BLaER1 treated with 17β-estradiol and CSF1 and Interleukin-3, amounts not matched to agents 10 nM and 100 nM (cell line): Measurements from ENCODE around the gene PDGFRB.

Experiments
- H3K27ac ChIP-seq, 11 experiments: shearing (Covaris generic); formaldehyde crosslinking; 2 replicates each; pipeline ENCODE4 v1.8.1; 2022
- H3K27me3 ChIP-seq, 11 experiments: shearing (Covaris generic); formaldehyde crosslinking; 2 replicates each; pipeline ENCODE4 v1.8.1; 2022
- H3K36me3 ChIP-seq, 11 experiments: shearing (Covaris generic); formaldehyde crosslinking; 2 replicates each; pipeline ENCODE4 v1.8.1; 2022
- H3K4me1 ChIP-seq, 10 experiments: shearing (Covaris generic); formaldehyde crosslinking; 2 replicates each; pipeline ENCODE4 v1.8.1; 2022
- H3K4me2 ChIP-seq, 11 experiments: shearing (Covaris generic); formaldehyde crosslinking; 2 replicates each; pipeline ENCODE4 v1.8.1; 2022
- H3K4me3 ChIP-seq, 10 experiments: shearing (Covaris generic); formaldehyde crosslinking; 2 replicates each; pipeline ENCODE4 v1.8.1; 2022
- H3K9ac ChIP-seq, 11 experiments: shearing (Covaris generic); formaldehyde crosslinking; 2 replicates each; pipeline ENCODE4 v1.8.1; 2022
- H3K9me3 ChIP-seq, 11 experiments: shearing (Covaris generic); formaldehyde crosslinking; replicated peaks in 1 of 11; 2 replicates each; pipeline ENCODE4 v1.8.1; 2022
- H4K20me1 ChIP-seq, 11 experiments: shearing (Covaris generic); formaldehyde crosslinking; 2 replicates each; pipeline ENCODE4 v1.8.1; 2022
- Cebpa-rat ChIP-seq, 11 experiments: shearing (Covaris generic); IDR thresholded peaks; 2 replicates each; pipeline ENCODE4 v1.8.1; 2022

Gene PDGFRB

GRCh38 chr5:150130493-150130922 lies 25.1 kb downstream of the PDGFRB start:
- peak overlapping the region in 2 of 11 experiments; percentile 22 to 34; a peak in 3 of 22 replicates for H3K9ac ChIP-seq
- no peaks in the 10 kb centered on the region for H3K9me3 ChIP-seq
- peak overlapping the region in 5 of 11 experiments; percentile 5 to 57 (median 13); a peak in 6 of 22 replicates for H3K4me2 ChIP-seq
- no peak overlapping the region for H3K4me3 ChIP-seq
- H3K4me1 ChIP-seq: peaks cover 50 to 77% (median 64%) of the 10 kb centered on the region in 10 experiments
- TF ChIP-seq Cebpa-rat (IDR thresholded peaks at IDR 0.05): no peak
- H3K36me3 ChIP-seq: peaks cover 0 to 99% (median 92%) of the 10 kb centered on the region in 11 experiments; a peak in 18 of 22 replicates
- no peaks in the 10 kb centered on the region for H3K27me3 ChIP-seq
- H4K20me1 ChIP-seq: no peaks in the 10 kb centered on the region
- H3K27ac ChIP-seq: peak overlapping the region in 1 of 11 experiments; percentile 3; a peak in 1 of 22 replicates

- TF ChIP-seq Cebpa-rat (IDR thresholded peaks at IDR 0.05): peak in 3 of 11 experiments; percentile 14 to 51 (median 30); a peak in 2 of 22 replicates
- peaks cover 0 to 99% (median 92%) of the 10 kb centered on the region in 11 experiments; a peak in 18 of 22 replicates for H3K36me3 ChIP-seq
- peaks cover 44 to 72% (median 60%) of the 10 kb centered on the region in 10 experiments for H3K4me1 ChIP-seq
Measured at GRCh38 chr5:150129813-150130492, 25.7 kb downstream of the PDGFRB start.

GRCh38 chr5:150129454-150129812 lies 26.2 kb downstream of the PDGFRB start:
- peaks cover 39 to 69% (median 56%) of the 10 kb centered on the region in 10 experiments for H3K4me1 ChIP-seq
- peak overlapping the region in 1 of 11 experiments; percentile 41; a peak in 2 of 22 replicates for H3K4me2 ChIP-seq
- H3K9ac ChIP-seq: no peak overlapping the region
- no peak overlapping the region for H3K4me3 ChIP-seq
- no peak overlapping the region for H3K27ac ChIP-seq
- no peaks in the 10 kb centered on the region for H3K27me3 ChIP-seq
- no peaks in the 10 kb centered on the region for H4K20me1 ChIP-seq
- H3K36me3 ChIP-seq: peaks cover 0 to 97% (median 90%) of the 10 kb centered on the region in 11 experiments; a peak in 18 of 22 replicates
- H3K9me3 ChIP-seq: no peaks in the 10 kb centered on the region
- TF ChIP-seq Cebpa-rat (IDR thresholded peaks at IDR 0.05): no peak

More at GRCh38 chr5:150129813-150130492, 25.7 kb downstream of the PDGFRB start:
- peak overlapping the region in 5 of 11 experiments; percentile 5 to 57 (median 13); a peak in 7 of 22 replicates for H3K4me2 ChIP-seq
- peak overlapping the region in 1 of 11 experiments; percentile 29; a peak in 2 of 22 replicates for H3K27ac ChIP-seq
- no peaks in the 10 kb centered on the region for H4K20me1 ChIP-seq
- H3K9ac ChIP-seq: 0 out of 22 replicates have a peak overlapping the region, but pooled peaks of 1 of the 11 experiments have one; percentile 34
- no peaks in the 10 kb centered on the region for H3K9me3 ChIP-seq
- H3K4me3 ChIP-seq: no peak overlapping the region
- H3K27me3 ChIP-seq: no peaks in the 10 kb centered on the region

GRCh38 chr5:150126921-150127265 lies 28.8 kb downstream of the PDGFRB start:
- peak overlapping the region in 6 of 11 experiments; percentile 0 to 21 (median 12); a peak in 2 of 22 replicates for H3K9ac ChIP-seq
- no peak for TF ChIP-seq Cebpa-rat (IDR thresholded peaks at IDR 0.05)
- H3K4me2 ChIP-seq: no peak overlapping the region
- no peaks in the 10 kb centered on the region for H3K9me3 ChIP-seq
- peaks cover 0 to 96% (median 90%) of the 10 kb centered on the region in 11 experiments; a peak in 18 of 22 replicates for H3K36me3 ChIP-seq
- H4K20me1 ChIP-seq: no peaks in the 10 kb centered on the region
- no peaks in the 10 kb centered on the region for H3K27me3 ChIP-seq
- peaks cover 15 to 69% (median 44%) of the 10 kb centered on the region in 10 experiments; a peak in 19 of 20 replicates for H3K4me1 ChIP-seq
- H3K27ac ChIP-seq: peak overlapping the region in 5 of 11 experiments; percentile 3 to 64 (median 20); a peak in 6 of 22 replicates
- H3K4me3 ChIP-seq: no peak overlapping the region

GRCh38 chr5:150126199-150126920 lies 29.3 kb downstream of the PDGFRB start:
- H3K36me3 ChIP-seq: peaks cover 0 to 96% (median 90%) of the 10 kb centered on the region in 11 experiments; a peak in 18 of 22 replicates
- no peak overlapping the region for H3K4me2 ChIP-seq
- no peaks in the 10 kb centered on the region for H3K9me3 ChIP-seq
- peak overlapping the region in 5 of 11 experiments; percentile 3 to 64 (median 20); a peak in 5 of 22 replicates for H3K27ac ChIP-seq
- peak overlapping the region in 5 of 11 experiments; percentile 0 to 16 (median 9); a peak in 3 of 22 replicates for H3K9ac ChIP-seq
- H3K4me1 ChIP-seq: peaks cover 10 to 67% (median 40%) of the 10 kb centered on the region in 10 experiments; a peak in 18 of 20 replicates
- no peak for TF ChIP-seq Cebpa-rat (IDR thresholded peaks at IDR 0.05)
- H3K27me3 ChIP-seq: no peaks in the 10 kb centered on the region
- H3K4me3 ChIP-seq: no peak overlapping the region
- no peaks in the 10 kb centered on the region for H4K20me1 ChIP-seq

- Histone ChIP-seq H3K9me3 (no peaks in the 10 kb centered on the region), H3K4me1 (peaks cover 3 to 59% (median 32%) of the 10 kb centered on the region in 10 experiments; a peak in 17 of 20 replicates), H3K4me2 (peak overlapping the region in 1 of 11 experiments; percentile 27; a peak in 1 of 22 replicates), H3K9ac (0 out of 22 replicates have a peak overlapping the region, but pooled peaks of 3 of the 11 experiments have one; percentile 5 to 15 (median 9)), H3K36me3 (peaks cover 0 to 98% (median 93%) of the 10 kb centered on the region in 11 experiments; a peak in 18 of 22 replicates), H3K4me3 (no peak overlapping the region), H3K27me3 (no peaks in the 10 kb centered on the region), H3K27ac (peak overlapping the region in 7 of 11 experiments; percentile 13 to 37 (median 21); a peak in 6 of 22 replicates), H4K20me1 (no peaks in the 10 kb centered on the region)
- no peak for TF ChIP-seq Cebpa-rat (IDR thresholded peaks at IDR 0.05)
Measured at GRCh38 chr5:150125334-150125733, 30.3 kb downstream of the PDGFRB start.

GRCh38 chr5:150124596-150124995 lies 31.0 kb downstream of the PDGFRB start:
- no peaks in the 10 kb centered on the region for H3K9me3 ChIP-seq
- TF ChIP-seq Cebpa-rat (IDR thresholded peaks at IDR 0.05): no peak
- peak overlapping the region in 8 of 11 experiments; percentile 21 to 76 (median 54); a peak in 12 of 22 replicates for H3K27ac ChIP-seq
- H3K9ac ChIP-seq: peak overlapping the region in 5 of 11 experiments; percentile 26 to 51 (median 38); a peak in 5 of 22 replicates
- peaks cover 0 to 54% (median 27%) of the 10 kb centered on the region in 10 experiments; a peak in 16 of 20 replicates for H3K4me1 ChIP-seq
- no peaks in the 10 kb centered on the region for H4K20me1 ChIP-seq
- H3K36me3 ChIP-seq: peaks cover 0 to 98% (median 94%) of the 10 kb centered on the region in 11 experiments; a peak in 18 of 22 replicates
- no peaks in the 10 kb centered on the region for H3K27me3 ChIP-seq
- H3K4me3 ChIP-seq: no peak overlapping the region
- peak overlapping the region in 3 of 11 experiments; percentile 60 to 85 (median 80); a peak in 6 of 22 replicates for H3K4me2 ChIP-seq

GRCh38 chr5:150124111-150124557 lies 31.5 kb downstream of the PDGFRB start:
- Histone ChIP-seq H3K36me3 (peaks cover 0 to 98% (median 94%) of the 10 kb centered on the region in 11 experiments; a peak in 18 of 22 replicates), H3K27me3 (no peaks in the 10 kb centered on the region), H3K9ac (peak overlapping the region in 5 of 11 experiments; percentile 26 to 51 (median 38); a peak in 8 of 22 replicates), H3K4me1 (peaks cover 0 to 56% (median 25%) of the 10 kb centered on the region in 10 experiments; a peak in 16 of 20 replicates), H3K4me3 (no peak overlapping the region), H4K20me1 (no peaks in the 10 kb centered on the region), H3K4me2 (peak overlapping the region in 3 of 11 experiments; percentile 60 to 85 (median 80); a peak in 6 of 22 replicates), H3K27ac (peak overlapping the region in 8 of 11 experiments; percentile 21 to 76 (median 54); a peak in 12 of 22 replicates), H3K9me3 (no peaks in the 10 kb centered on the region)
- TF ChIP-seq Cebpa-rat (IDR thresholded peaks at IDR 0.05): no peak
